ENCODE measurements around the gene ESR2.
"Not testable (repeated sequence)": the region's sequence is repeated elsewhere in the genome, so short reads cannot be mapped to it uniquely, and the experiment has no call there.

ESR2 gene

GRCh38 chr14:64293976-64294671, at the start of gene ESR2:
ESR2 (minus strand) TSS chr14:64294371; CDS start chr14:64282985, 11,386 bp downstream.
- peak; percentile 18 for DNase-seq

DNA sequence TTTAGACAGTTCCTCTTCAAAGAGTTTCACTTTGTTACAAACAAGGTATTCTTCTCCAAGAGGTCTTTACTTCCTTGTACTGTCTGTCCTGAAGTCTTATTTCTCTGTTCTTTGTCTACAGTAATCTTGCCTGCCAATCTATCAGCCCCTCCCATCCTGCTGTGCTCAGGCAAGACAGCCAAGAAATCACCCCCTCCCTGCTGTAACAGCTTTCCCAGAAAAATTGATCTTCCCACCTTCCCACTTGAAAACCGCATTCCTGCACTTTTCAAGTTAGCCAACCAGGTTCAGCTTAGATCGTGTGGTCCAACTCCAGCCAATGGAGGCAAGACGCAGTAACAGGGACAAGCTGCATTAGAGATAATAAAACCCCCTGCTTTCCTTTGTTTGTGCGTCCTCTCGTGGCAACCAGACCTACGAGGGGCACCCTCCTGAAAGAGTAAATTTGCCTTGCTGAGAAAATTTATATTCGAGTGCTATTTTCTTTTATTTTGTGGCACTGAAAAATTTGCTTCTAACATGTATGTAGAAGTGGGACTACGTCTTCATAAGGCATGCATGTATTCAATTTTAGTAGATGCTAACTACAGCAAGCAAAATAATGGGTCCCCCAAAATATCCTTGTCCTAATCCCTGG, 46.5 kb upstream of the ESR2 start:
- DNase-seq = no peak

GRCh38 chr14:64338616-64339316, 44.6 kb upstream of the ESR2 start:
- DNase-seq = peak; percentile 99

- peak; percentile 58 for DNase-seq
Observed at GRCh38 chr14:64337888-64338615, 43.9 kb upstream of the ESR2 start.

DNA sequence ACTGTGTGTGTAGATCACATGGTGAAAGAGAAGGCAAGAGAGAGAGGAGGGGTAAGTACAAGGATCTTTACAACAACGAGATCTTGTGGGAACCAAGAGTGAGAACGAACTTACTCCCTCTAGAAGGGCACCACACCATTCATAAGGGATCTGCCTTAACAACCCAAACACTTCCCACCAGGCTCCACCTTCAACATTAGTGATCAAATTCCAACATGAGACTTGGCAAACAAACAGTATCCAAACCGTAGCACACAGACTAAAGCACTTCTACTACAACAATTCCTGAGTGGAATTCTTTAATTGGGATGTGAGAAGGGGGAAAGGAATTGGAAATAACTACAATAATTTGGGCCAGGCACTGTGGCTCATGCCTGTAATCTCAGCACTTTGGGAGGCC, 35.0 kb upstream of the ESR2 start:
- no peak for DNase-seq

DNA sequence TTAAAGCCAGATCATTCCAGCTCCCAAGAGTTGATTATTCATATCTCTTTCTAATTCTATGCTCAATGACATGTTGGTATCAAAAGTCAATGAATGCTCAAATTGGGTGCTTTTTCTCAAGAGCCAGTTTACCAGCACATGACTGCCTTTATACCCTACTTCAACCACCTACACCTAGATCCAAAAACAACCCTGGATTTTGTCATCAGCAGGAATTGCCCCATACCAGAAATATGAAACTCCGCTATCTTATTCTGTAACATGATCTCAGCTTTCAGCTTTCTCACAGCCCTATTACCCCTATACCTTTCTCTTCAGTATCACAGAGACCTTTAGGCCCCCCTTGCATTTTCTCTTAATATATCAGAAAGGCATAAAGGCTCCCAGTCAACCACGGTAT, 32.3 kb upstream of the ESR2 start:
- DNase-seq = no peak

DNA sequence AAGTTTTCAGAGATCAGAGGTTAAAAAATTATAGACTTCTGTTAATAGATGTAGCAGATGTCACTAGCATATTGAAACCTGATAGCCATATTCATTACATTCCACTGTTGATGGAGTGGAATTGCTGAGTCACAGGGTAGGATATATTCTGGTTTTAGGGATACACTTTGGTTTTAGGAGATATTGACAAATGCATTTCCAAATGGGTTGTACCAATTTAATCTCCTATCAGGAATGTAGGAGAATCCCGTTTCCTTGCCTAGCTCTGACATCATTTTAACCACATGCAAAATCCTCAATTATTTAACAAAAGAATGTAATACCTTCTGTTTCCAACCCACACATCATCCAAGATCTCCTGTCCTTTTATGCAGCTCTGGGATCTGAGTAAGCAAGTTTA, 30.7 kb upstream of the ESR2 start:
- peak; percentile 79 for DNase-seq

- no peak for DNase-seq
Observed at GRCh38 chr14:64324461-64324860, 30.3 kb upstream of the ESR2 start.

- not testable (repeated sequence) for DNase-seq
Observed at GRCh38 chr14:64320362-64320761, 26.2 kb upstream of the ESR2 start.

DNA sequence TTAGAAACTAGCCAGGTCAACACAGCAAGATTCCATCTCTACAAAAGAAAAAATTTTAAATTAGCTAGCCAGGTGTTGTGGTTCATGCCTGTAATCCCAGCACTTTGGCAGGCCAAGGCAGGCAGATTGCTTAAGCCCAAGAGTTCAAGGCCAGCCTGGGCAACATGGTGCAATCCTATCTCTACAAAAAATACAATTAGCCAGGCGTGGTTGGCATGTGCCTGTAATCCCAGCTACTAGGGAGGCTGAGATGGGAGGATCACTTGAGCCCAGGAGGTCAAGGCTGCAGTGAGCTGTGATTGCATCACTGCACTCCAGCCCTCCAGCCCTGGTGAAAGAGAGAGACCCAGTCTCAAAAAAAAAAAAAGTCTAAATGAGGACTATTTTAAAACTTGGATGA, 24.5 kb upstream of the ESR2 start:
- DNase-seq = not testable (repeated sequence)

DNA sequence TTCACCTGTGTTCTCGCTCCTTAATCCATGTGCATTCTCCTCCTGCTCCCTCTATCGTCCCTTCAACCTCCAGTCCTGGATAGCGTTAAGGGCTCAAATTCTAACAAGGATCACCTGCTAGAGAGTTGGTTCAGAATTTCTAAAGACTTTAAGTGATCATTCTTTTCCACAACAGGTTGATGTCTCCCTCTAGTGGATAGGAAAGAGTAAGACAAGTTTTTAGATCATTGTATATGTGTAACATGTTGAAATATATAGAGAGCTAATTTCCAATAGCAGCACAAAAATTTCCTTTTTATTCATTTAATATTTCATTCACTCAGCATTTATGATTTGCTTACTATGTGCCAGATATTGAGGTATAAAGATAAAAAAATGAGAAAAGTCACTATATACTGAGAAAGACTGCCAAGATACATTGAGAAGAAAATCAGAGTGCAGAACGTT, 9.3 kb upstream of the ESR2 start:
- DNase-seq = peak; percentile 66

DNA sequence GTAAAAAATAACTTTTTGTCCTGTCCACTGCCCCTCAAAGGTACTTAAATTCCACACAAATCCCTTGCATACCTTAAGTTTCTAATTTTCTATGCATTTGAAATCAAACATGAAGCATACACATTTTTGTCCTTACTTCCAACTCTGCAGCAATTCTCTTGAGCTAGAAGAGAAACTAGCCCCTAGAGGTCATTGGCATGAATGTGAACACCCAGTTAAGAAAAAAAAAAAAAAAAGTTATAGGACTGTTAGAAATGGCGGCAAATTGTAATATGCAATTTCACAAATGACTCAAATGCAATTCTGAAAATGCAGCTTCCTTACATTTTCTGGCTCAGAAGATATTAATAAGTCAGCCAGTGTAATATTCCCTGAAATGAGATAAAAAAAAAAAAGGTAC, 4.6 kb upstream of the ESR2 start:
- DNase-seq = no peak

DNA sequence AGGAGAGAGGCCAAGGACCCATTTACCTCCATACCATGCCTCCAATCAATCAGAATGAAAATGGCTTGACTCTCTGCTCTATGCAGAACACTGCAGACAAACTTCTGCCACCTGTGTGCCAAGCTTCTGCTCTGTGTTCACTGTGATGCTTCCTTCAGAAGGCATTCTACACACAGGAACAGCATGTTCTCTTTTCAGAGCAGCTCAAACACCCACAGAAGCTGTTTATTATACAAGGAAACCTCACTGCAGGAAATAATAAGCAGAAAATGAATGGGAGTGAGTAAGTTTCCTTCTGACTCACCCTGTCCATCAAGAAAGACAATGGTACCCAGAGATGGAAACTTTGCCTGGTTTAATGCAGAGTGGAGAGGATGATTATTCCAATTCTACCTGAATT, 2.4 kb upstream of the ESR2 start:
- no peak for DNase-seq

DNA sequence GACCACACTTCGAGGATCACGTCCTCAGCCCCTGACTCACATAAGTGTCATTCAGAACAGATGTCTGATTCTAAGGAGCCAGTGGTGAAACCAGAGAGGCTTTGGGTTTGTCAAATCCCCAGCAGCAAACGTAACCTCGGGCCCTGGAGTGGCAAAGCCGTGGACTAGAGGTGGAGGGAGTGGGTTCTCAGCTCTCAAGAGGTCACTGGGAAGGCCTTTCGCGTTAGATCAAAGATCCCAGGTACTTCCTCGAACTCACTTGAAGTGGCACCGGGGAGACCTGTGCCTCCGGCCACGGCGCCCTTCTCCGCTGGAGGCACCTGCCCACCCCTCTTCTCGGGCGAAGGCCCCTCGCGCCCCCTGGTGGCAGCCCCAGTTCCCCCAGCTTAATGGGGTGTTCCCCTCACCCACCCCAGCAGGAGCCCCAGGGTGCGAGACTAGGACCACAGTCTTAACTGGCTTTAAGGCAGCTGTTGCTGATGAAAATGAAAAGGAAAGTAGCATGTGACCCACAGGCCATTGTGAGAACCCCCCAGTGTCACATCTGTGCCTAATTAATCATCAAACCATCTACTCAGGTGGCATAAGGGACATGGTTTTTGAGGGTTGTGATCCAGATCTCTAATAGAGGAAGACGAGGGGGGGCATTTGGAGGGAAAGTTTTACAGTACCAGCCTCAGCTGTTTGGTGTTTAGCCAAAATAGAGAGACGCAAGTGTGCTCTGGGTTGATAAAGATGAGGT, 672 bp upstream of the ESR2 start:
- DNase-seq = peak; percentile 44

GRCh38 chr14:64292197-64292596, 2.0 kb downstream of the ESR2 start:
- DNase-seq = no peak

DNA sequence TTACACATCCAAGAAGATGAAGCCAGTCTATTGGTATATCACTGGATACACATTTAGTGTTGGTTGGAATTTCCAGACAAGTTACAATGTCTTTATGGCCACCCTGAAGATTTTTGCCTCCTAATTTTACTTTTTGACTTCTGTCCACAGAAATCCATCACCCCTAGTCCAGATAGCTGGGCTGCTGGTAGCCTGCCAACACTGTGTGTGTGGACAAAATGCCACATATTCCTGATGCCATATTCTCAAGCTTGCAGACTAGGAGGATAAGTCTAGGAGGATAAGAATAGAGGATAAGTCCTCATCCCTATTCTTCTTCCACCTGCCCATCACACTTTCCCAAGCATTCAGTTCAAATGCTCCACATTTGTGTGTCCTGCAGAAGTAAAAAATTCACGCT, 4.6 kb downstream of the ESR2 start:
- DNase-seq = no peak

DNA sequence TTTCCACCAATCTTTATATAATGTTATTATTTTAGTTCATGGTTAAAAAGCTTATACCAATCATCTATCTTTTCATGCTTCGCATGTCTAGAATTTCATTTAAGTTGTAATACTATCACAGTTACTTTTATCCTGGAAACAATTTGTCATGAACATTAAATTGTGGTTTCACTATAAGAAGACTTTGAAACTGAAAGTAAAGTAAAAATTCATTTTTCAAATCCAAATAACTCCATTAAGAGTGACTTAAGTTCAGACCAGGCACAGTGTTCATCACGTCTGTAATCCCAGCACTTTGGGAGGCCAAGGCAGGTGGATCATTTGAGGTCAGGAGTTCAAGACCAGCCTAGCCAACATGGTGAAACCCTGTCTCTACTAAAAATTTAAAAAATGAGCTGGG, 12.4 kb downstream of the ESR2 start:
- DNase-seq = no peak

DNA sequence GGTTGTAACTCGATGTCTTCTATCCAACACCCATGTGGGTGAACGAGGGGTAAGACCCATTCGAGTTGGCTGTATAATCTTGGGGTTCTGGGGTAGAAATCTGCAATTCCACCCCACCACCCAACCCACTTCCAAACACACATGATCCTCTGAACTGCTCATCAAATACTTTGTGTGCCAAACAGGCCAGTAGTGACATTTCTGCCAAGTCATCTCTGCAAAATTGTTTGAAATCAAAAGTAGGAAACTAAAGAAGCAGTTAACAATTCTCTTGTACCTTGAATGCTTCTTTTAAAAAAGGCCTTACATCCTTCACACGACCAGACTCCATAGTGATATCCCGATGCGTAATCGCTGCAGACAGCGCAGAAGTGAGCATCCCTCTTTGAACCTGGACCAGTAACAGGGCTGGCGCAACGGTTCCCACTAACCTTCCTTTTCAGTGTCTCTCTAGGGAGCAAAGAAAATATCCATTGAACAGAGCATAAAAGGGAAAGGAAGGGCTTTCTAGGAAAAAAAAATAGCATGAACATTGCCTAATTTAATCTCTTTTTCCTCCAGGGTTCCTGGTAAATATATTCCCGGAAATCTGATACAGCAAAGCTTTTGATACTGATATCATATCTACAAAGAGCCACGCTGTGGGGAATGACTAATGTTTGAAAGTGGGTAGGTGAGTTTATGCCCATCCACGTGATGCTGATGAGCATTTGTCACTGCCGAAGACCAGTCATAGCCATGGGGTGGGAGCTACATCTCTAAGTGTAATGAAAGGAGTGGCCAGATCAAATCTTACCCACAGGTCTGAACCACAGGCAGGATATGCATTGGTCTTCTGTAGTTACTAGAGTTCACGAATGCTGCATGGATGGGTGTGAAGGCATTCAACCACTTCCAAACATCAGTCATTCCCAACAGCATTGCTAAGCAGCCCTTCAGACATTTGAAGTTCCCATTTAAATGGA, 14.2 kb downstream of the ESR2 start:
- DNase-seq = no peak

- no peak for DNase-seq
Observed at GRCh38 chr14:64278458-64278857, 15.7 kb downstream of the ESR2 start.

- no peak for DNase-seq
Observed at GRCh38 chr14:64272019-64272418, 22.2 kb downstream of the ESR2 start.

DNA sequence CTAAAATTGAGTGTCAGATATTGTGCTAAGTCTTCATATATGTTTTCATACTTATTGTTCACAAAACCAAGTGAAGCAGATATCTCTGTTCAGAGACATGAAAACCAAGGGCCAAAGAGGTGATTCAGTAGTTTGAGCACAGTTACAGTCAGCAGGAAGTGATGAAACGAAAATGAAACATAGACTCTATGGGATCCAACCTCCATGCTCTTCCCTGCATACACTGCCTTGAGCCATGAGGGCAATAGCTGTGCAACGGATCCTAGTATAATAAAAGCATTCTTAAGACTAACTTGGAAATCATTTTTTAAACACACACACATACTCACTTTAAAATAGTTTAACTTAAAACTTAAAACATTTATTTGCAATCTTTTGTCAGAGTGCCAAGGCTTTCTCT, 27.9 kb downstream of the ESR2 start:
- DNase-seq = peak; percentile 46

Data from fibroblast of skin of right quadriceps (primary cell).